Activated CD4-positive, CD25-positive, alpha-beta regulatory T cell treated with anti-CD3 and anti-CD28 coated beads, Interleukin-2, amount 50 U/mL, for 24 hours (primary cell): ENCODE measurements around the gene TTPAL.
A peak's percentile ranks its signal among the peaks of the same experiment; 100 is the strongest.

Source experiments
- ATAC-seq, 2 donors: fragments of 150-1000 bp; cut with Tn5 transposase; one replicate each; pipeline ENCODE4 v1.10.0; 2021; ENCODE audit warnings: mild to moderate bottlenecking in 1 of 2, moderate library complexity in 1 of 2

The TTPAL gene

GRCh38 chr20:44502968-44503367 lies 27.3 kb downstream of the TTPAL start:
- ATAC-seq = no peak

- ATAC-seq = no peak
Observed at GRCh38 chr20:44504402-44505307, 29.0 kb downstream of the TTPAL start.

GRCh38 chr20:44509762-44510161 lies 34.1 kb downstream of the TTPAL start:
- no peak for ATAC-seq

- peak; percentile 46 to 69 for ATAC-seq
Observed at GRCh38 chr20:44513871-44514270, 38.2 kb downstream of the TTPAL start.

DNA sequence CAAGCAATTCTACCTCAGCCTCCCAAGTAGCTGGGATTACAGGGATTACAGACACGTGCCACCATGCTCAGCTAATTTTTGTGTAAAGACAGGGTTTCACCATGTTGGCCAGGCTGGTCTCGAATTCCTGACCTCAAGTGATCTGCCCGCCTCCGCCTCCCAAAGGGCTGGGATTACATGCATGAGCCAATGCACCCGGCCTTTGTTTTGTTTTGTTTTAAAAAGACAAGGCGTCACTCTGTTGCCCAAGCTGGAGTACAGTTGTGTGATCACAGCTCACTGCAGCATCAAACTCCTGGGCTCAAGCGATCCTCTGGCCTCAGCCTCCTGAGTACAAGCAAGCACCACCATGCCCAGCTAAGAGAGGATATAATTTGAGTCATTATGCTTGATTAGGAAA lies 40.8 kb downstream of the TTPAL start:
- no peak for ATAC-seq

GRCh38 chr20:44517454-44517853 lies 41.8 kb downstream of the TTPAL start:
- no peak for ATAC-seq

DNA sequence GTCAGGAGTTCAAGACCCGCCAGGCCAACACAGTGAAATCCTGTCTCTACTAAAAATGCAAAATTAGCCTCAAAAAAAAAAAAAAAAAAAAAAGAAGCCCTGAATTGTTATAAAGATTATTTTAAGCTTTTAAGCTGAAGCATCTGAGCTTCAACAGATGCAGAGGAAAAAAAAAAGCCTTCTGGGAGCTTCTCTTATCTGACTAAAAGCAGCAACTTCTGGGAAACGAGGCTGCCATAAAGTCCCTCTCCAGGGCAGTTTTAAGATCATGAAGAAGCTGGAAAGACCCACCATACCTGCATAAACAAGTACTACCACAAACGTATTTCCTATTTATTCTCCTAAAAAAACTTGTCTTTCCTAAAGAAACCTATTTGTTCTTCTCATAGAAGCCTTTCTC lies 42.6 kb downstream of the TTPAL start:
- no peak for ATAC-seq

DNA sequence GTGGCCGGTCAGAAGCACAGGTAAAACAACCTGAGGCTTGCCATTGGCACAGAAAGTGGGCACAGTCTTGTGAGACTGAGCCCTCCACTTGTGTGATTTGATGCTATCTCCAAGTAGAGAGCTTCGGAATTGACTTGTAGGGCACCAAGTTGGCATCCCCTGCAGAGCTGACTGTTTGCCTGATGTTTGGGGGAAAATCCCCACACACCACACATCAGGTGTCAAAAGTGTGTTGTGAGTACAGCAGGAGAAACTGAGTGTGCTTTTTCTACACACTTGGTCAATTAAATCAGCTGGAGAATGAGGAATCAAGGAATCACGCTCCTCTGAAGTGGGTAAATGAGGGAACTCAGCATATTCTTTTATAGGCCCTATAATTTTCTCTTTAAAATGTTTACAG lies 45.2 kb downstream of the TTPAL start:
- no peak for ATAC-seq

DNA sequence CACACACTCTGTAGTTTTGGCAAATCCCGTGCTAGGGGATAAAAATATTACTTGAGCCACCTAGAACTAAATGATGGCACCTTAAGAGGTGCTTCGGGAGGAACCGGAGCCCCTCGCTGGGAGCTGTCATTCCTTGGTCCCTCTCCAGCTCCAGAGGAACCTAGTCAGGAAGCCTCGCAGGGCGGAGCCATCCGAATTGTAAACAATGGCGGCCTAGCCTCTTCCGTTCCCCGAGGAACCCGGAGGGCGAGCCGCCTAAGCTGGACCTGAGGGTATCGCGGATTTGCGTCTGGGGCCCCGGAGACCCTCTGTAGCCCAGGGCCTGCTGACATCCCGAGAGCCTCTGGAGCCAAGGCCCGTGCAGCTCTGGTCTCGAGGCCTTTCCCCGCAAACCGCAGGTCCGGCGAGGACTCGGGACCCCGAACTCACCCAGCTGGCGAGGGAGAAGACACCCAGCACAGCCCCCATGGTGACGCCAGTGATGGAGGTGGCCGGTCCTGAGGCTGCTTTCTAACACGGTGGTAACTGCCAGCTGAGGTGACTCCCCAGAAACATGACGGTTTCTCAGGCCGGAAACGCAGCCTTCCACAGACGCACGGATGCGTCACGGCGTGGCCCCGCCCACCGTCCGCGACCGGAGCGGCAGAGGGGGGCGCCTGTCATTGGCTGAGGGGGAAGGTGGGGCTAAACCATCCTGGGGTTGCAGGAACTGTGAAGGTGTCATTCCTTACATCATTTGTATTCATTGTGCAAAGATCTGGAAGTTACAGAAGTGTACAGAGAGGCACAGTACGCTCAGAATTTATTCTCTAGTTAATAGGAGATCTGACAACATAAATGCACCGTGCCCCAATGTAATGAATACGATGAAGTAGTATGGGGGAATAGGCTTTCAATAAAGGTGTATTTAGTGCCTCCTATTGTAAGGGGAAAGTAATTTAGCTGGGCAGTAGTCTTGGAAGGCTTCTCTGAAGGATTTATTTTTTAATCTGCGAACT lies 46.1 kb downstream of the TTPAL start, which contains the start of gene SERINC3:
SERINC3 (minus strand) TSS at position 587 of the 998 bp plus-strand sequence; CDS start at position 468, 119 bp downstream.
- ATAC-seq = peak; percentile 99

- no peak for ATAC-seq
Observed at GRCh38 chr20:44522841-44523240, 47.2 kb downstream of the TTPAL start.

DNA sequence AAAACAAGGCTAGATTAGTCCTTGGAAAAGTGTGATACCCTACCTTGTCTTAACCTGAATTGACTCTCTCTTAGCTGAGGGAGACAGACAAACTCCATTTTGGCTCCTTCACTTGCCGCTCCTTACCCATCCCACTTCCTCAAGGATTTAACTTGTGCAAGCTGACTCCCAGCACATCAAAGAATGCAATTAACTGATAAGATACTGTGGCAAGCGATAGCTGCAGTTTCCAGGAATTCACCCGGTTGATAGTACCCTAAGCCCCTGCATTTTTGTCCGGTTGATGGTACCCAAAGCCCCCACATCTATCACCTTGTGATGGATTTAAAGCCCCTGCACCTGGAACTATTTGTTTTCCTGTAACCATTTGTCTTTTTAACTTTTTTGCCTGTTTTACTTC lies 48.1 kb downstream of the TTPAL start:
- no peak for ATAC-seq

DNA sequence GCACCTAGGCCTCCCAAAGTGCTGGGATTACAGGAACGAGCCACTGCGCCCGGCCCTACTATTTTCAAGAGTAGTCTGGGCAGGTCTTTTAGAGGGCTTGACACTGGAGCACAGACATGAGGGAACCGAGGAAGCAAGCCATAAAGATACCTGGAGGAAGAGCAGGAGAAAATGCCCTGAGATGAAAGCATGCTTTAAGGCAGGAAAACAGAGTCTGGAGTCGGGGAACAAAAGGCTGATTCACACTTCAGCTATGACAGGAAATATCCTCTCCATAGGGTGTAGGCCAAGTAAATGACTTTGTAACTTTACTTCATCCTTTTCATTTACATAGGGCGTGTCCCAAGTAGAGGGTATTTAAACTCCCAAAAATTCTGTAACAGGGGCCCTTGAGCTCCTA lies 50.5 kb downstream of the TTPAL start:
- no peak for ATAC-seq

DNA sequence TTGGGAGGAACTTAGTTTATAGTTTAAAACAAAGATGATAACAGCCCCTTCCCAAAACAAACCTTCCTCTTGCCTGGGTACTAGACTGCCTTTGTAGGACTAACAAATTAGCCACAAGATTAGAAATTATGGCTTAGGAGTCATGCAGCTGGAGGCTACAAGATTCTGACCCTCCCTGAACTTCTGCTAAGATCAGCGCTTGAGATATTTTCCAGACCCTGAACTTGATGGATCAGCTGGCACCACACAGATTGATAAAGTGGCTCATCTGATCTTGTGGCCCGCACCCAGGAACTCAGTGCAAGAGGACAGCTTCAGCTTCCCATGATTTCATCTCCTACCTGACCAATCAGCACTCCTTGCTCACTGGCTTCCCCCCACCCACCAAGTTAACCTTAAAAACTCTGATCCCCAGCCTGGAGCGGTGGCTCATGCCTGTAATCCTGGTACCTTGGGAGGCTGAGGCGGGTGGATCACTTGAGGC lies 52.1 kb downstream of the TTPAL start:
- ATAC-seq = no peak

GRCh38 chr20:44528309-44528708 lies 52.6 kb downstream of the TTPAL start:
- ATAC-seq = no peak

- peak in 1 of 2 donors; percentile 8 for ATAC-seq
Observed at GRCh38 chr20:44532259-44532980, 56.7 kb downstream of the TTPAL start.

- ATAC-seq = peak; percentile 47 to 51
Observed at GRCh38 chr20:44532981-44533331, 57.3 kb downstream of the TTPAL start.

- ATAC-seq = no peak
Observed at GRCh38 chr20:44533928-44534327, 58.3 kb downstream of the TTPAL start.

- ATAC-seq = no peak
Observed at GRCh38 chr20:44536175-44536574, 60.5 kb downstream of the TTPAL start.

DNA sequence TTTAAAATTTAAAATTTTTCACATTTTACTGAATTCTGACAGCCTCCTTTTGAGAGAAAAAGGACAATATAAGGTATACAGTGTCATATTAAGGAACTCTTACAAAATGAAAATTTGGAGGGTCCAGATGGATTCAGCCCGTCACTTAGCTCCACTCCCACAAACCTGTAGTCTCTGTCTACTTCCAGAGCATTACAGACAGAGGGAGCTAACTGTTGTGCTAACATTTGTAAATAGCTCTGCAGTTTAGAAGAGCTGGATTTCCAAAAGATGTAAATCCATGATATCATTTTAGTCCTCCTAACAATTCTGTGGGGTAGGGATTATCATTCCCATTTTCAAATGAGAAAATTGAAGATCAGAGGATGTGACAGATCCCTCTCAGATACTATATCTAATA lies 62.3 kb downstream of the TTPAL start:
- ATAC-seq = no peak

GRCh38 chr20:44540834-44541233 lies 65.2 kb downstream of the TTPAL start:
- ATAC-seq = no peak

- no peak for ATAC-seq
Observed at GRCh38 chr20:44541992-44542391, 66.3 kb downstream of the TTPAL start.

- ATAC-seq = no peak
Observed at GRCh38 chr20:44542890-44543289, 67.2 kb downstream of the TTPAL start.

GRCh38 chr20:44543358-44543757 lies 67.7 kb downstream of the TTPAL start:
- no peak for ATAC-seq
